HG02938 (cell line): ENCODE results near the gene MAFB.
"Not testable (repeated sequence)": the region's sequence is repeated elsewhere in the genome, so short reads cannot be mapped to it uniquely, and the experiment has no call there.

Source experiments
- ATAC-seq: cut with Tn5 transposase; IDR thresholded peaks from one replicate; pipeline ENCODE4 v1.9.1; 2021; ENCODE audit warnings: mild to moderate bottlenecking, moderate library complexity; ENCODE audit not compliant: unreplicated experiment

The MAFB gene

DNA sequence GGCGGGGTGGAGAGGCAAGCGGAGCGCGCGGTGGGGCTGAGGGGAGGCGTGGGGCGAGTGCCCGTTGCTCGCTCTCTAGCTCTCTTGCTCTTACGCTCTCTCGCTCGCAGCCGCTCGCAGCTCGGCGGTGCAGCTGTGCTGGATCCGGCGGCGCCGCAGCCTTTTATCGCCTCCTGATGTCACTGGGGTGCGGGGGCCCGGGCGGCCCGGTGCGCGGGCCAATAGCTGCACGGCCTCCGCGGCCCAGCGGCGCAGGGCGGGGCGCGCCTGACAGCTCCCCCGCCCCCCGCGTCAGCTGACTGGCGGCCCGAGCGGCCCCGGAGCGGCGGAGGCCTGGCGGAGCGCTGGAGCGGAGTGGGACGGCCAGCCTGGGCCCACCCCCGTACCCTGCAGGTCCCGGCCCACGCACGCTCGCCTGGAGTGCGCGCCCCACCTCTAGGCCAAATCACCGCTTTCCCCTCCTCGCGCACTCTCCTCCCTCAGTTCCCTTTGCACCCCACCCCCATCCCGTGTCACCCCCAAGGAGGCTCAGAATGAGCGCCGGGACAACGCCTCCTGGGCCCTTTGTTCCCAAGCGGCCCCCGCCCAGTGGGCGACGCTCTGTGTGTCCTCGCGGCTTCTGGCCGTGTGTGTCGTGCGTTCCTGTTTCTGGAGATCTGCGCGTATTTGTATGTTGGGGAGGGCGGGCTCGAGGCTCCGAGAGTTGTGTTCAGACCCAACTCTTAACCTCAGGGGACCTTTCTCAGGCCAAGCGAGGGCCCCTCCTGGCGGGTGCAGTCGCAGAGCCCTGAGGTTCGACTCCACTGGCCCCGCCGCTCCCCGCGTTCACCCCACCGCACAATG lies at the start of gene MAFB:
Gene MAFB (minus strand): TSS at position 137 of the 843 bp plus-strand sequence. CDS start 386 bp downstream, outside the sequence.
- ATAC-seq: peak; percentile 42

DNA sequence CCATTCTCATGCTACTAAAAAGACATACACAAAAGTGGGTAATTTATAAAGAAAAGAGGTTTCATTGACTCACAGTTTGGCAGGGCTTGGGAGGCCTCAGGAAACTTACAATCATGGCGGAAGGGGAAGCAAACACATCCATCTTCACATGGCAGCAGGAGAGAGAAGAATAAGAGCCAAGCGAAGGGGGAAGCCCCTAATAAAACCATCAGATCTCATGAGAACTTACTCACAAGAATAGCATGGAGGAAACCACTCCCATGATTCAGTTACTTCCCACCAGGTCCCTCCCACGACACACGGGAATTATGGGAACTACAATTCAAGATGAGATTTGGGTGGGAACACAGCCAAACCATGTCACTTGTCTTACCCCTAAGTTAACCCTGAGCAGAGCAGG lies 47.4 kb upstream of the MAFB start:
- not testable (repeated sequence) for ATAC-seq

- no peak for ATAC-seq
Observed at GRCh38 chr20:40728996-40729395, 40.0 kb upstream of the MAFB start.

DNA sequence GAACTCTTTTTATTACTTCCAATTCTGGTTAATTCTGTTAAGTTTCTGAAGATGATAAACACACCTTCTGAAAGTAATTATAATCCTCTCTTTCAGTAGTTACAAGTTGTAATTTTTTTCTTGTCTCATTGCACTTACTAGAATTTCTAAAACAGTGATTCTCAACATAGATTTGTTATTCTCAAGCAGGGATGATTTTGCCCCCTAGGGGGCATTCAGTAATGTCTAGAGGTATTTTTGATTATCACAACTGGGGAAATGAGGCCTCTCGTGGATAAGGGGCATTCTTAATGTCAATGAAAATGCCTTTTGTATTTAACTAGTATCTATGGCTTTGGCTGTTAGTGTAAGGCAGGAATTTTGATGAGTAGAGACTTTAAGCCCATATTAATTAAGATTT lies 39.4 kb upstream of the MAFB start:
- ATAC-seq: no peak

GRCh38 chr20:40727960-40728359 lies 38.9 kb upstream of the MAFB start:
- ATAC-seq: no peak

DNA sequence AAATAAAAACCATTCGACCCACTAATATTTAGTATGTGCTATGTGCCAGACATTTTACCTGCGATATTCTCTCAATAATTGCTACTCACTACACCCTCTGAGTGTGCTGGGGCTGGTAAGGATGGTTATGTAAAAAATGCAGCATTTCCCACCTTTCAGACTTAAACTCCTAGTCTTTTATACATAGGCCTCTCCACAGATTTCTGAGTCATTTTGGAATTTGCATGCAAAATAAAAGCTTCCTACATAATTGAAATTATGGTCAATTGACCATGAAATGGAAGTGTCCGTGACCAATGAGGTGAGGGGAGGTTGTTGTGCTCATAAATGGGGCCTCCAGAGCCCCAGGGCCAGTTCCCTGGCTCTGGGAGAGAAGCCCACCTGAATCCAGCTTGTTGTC lies 37.7 kb upstream of the MAFB start:
- no peak for ATAC-seq

GRCh38 chr20:40724566-40724965 lies 35.5 kb upstream of the MAFB start:
- no peak for ATAC-seq

- ATAC-seq: no peak
Observed at GRCh38 chr20:40720826-40721225, 31.8 kb upstream of the MAFB start.

DNA sequence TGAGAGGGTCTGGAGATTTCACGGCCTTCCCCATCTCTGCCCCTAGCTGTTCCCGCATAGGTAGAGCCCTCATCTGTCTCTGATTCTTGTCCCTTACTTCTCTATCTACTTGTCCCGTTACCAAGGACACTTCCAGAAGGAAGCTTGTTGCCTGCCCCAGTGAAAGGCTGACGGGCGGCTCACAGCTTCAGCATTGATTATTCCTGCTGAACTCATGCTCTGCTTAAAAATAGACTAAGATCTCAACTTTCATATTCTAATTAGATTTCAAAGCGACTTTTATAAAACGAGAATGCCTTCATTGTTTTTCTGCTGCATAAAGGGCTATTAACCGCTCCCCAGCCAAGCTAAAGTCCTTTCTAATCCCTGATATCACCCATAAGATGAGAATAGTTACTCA lies 31.1 kb upstream of the MAFB start:
- ATAC-seq: no peak

GRCh38 chr20:40718982-40719729 lies 30.1 kb upstream of the MAFB start:
- no peak for ATAC-seq

- ATAC-seq: no peak
Observed at GRCh38 chr20:40718214-40718977, 29.4 kb upstream of the MAFB start.

DNA sequence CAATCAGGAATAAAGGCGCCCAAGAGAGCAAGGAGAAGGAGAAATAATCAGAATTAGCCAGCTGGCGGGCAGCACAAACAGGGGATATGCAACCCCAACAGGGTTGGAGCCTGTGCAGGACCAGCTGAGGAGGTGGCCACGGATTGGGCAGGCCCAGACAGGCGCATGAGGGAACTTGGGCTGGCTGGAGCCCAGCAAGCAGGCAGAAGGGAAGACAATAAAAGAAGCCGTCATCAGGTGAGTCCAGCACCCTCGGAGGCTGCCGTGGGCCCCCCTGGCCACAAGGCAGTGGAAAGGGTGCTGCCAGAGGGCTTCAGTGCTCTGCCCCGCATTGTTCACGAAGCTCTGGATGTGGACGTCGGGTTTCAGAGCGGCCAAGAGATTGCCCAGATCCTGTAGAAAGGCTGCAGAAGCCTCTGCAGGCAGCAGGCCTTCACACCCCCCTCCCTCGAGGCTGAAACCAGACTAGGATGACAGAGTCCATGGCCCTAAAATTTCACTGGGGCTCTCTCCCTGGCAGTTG lies 28.4 kb upstream of the MAFB start:
- no peak for ATAC-seq

GRCh38 chr20:40715491-40715890 lies 26.5 kb upstream of the MAFB start:
- ATAC-seq: no peak

DNA sequence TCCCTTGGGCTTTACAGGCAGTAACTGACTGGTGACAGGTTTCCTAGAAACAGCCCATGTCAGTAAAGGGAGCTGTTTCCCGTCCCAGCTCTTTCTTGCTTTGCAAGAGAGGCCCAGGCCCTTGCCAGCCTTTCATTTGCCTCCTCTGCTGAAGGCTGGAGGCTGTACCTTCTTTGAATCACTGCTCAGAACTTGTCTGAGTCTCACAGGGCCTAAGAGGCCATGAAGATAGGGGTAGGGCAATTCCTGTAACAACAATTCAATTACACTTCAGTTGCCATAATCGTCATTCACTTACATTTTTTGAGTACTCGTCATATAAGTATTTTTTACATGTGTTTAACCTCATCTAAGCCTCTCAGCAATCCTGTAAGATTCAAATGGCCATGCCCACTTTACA lies 25.9 kb upstream of the MAFB start:
- ATAC-seq: no peak

DNA sequence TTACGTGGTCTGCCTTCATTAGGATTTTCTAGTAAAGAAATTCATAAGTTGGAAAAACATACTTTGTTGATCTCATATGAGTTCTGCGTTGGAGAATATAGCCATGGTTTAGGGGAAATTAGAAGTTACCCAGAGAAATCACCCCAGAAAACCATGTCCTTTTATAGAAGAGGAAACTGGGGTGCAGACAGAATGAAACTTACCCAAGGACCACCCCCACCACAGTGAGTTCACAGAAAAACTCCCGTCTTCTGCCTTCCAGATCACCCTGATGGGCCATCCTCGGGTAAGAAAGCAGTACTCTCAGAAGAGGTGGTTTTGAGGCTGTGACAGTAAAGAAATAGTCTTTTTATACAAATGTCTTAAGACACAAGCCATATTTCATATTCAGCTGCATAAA lies 25.1 kb upstream of the MAFB start:
- ATAC-seq: no peak

DNA sequence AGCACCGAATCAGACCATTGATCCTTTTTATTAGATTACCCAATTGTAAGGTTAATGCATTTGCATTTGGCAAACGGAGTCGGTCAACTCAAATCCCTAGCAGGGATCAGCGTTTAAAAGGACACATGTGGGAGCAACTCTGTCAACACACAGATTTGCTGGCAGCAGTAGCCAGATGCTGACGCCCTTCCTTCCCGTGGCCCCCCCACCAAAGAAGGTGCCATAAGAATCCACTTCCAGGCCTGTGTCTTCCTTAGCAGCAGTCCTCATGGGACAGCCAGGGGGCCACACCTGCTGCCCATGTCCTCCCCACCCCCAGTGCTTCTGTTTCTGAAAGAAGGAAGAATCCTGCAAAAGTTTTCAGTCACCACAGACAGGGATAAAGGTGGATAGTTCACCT lies 24.5 kb upstream of the MAFB start:
- no peak for ATAC-seq

- ATAC-seq: no peak
Observed at GRCh38 chr20:40711079-40711478, 22.0 kb upstream of the MAFB start.

DNA sequence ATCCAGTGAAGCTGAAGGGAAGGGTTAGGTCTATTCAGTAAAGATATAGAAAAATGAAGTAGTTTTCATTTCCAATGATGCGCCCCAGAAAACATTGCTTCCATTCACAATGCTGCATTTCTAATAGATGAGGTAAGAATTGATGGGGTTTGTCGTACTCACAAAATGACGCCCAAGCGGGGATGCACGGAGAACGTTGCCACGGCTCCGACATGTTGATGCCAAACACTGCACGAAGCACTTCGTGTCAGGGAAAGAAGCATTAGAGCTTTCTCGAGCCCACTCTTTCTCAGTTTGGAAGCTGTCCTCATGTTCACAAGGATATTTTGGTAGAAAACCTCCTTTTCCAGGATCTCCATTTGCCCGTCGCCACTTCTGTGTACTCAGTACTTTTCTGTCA lies 21.6 kb upstream of the MAFB start:
- no peak for ATAC-seq

DNA sequence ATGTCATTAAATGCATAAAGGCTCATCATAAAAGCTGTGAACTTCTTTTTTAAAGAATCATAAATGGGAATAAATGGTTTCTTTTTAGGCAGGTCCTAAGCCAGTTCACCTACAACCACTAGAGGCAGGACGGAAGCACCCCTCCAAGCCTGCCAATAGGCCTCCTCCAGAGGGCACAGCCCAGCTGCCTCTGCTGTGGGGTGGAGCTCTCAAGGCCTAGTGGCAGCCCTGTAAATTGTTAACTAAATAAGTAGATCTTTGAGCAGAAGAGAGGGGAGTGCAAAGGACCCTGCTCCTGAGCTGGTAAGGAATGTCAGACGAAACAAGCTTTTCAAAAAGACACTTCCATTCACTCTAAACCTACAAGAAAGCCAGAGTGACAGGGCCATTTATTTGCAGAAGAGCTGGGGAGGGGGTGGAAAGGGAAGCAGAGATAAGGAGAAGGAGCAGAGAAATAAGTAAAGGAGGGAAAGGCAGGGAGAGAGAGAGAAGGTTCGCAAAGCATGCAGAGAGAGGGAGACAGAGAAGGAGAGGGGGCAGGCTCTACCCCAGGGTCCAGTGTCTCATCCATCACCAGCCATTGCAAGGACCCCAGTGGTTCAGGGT lies 18.0 kb upstream of the MAFB start:
- ATAC-seq: no peak

GRCh38 chr20:40705413-40705812 lies 16.4 kb upstream of the MAFB start:
- no peak for ATAC-seq

DNA sequence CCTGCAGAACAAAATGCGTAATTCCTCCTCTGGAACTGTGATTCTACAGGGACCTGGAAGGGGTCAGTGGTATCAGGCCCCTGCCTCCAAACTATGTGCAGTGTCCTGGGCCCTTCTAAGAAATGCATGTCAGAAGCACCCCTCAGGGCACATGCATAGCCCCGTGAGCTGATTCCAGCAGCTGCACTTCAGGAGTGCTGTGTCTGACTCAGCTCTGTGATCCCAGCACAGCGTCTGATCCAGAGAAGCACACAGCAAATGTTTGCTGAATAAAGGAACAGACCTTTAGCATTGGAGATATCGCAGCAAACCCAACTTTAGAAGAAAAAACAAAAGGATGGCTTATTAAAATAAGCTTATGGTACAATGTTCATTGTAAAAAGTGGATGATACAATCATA lies 15.8 kb upstream of the MAFB start:
- ATAC-seq: no peak
